DMS53 (cell line): ENCODE data around the gene ADCY9.
"Not testable (repeated sequence)": the region's sequence is repeated elsewhere in the genome, so short reads cannot be mapped to it uniquely, and the experiment has no call there.

ENCODE experiments used
- DNase-seq: peaks from one replicate; lab custom pipeline; 2025; lab: John Stamatoyannopoulos, UW

Gene ADCY9

DNA sequence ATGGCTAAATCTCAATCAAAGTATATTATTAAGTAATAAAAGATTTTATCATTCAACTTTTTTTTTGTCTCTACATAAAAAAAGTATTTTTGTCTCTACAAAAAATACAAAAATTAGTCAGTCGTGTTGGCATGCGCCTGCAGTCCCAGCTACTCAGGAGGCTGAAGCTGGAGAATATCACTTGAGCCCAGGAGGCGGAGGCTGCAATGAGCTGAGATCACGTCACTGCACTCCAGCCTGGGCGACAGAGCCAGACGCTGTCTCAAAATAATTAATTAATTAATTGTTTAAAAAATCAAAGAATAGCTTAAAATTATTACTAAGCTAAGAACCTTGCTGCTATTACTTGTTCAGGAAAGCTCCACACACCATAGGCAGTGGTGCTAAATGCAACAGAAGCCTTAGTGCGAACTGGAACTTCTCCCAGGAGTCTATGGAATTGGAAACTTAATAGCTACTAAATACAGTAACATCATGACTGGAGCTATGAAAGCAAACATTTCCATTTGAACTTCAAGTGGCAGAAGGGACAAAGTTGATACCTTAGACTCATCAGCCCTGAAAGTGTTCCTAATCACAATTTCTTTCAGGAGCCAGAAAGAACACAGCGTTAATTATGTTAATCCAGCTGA is 22.6 kb downstream of the ADCY9 start:
- DNase-seq, result no peak

DNA sequence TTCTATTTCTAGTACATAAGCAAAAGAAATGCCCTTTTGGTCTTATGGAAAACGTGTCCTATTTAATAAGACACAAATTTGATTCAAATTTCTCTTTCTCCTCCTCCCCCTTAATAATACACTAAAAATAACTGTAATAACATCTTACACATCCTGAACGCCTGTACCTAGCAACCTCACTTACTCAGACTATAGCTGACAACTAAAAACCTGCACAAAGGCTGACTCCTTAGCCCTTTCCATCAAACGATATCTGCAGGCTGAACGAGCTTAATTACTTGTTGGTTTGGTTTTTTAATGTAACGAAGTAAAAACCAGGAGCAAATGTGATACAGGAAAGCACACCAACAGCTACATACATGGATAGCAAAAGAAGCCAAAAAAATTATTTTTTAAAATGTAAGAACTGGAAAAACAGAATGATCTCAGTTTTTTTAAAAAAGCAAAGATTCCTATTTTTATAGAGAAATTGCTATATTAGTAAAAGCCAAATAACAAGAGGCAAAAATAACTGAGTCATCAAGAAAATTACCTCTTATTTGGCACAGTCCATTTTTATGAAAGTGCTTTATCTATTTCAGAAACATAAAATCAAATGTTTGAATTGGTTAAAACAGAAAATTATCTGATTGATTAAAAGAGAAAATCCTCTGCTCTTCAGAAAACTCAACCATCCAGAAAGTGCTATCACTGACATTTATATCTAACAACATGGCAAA is 23.5 kb downstream of the ADCY9 start:
- DNase-seq, result no peak

- no peak for DNase-seq
These were observed 24.8 kb downstream of the ADCY9 start for GRCh38 chr16:4091240-4092012.

- peak; percentile 32 for DNase-seq
These were observed 25.8 kb downstream of the ADCY9 start for GRCh38 chr16:4090351-4090851.

- DNase-seq, result no peak
These were observed 26.4 kb downstream of the ADCY9 start for GRCh38 chr16:4089811-4090301.

- no peak for DNase-seq
These were observed 26.9 kb downstream of the ADCY9 start for GRCh38 chr16:4089251-4089810.

GRCh38 chr16:4087990-4088577 is 28.2 kb downstream of the ADCY9 start:
- no peak for DNase-seq

- no peak for DNase-seq
These were observed 28.9 kb downstream of the ADCY9 start for GRCh38 chr16:4087099-4087885.

GRCh38 chr16:4086153-4086552 is 30.1 kb downstream of the ADCY9 start:
- no peak for DNase-seq

- no peak for DNase-seq
These were observed 30.8 kb downstream of the ADCY9 start for GRCh38 chr16:4085405-4085970.

- no peak for DNase-seq
These were observed 32.8 kb downstream of the ADCY9 start for GRCh38 chr16:4083347-4083870.

DNA sequence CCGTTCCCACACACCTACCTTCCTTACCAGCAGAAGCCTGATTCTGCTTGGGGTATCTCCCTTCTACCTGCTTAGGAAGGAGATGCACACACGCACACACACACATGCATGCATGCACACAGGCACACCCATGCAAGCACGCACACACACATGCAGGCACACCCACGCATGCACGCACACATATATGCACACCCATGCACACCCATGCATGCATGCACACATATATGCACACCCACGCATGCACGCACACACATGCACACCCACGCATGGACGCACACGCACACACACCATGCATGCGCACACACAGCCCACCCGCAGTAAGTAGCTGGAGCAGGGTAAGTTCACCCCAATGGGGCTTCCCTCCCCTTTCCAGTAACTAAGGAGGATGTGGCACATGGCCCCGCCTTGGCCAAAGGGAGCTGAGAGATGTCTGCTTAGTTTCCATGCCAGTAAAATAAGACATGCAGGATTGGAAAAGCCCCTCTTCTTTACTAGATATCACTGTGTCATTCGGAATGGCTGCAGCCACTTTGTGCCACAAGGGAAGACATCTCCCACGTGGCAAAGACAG is 33.7 kb downstream of the ADCY9 start:
- no peak for DNase-seq

DNA sequence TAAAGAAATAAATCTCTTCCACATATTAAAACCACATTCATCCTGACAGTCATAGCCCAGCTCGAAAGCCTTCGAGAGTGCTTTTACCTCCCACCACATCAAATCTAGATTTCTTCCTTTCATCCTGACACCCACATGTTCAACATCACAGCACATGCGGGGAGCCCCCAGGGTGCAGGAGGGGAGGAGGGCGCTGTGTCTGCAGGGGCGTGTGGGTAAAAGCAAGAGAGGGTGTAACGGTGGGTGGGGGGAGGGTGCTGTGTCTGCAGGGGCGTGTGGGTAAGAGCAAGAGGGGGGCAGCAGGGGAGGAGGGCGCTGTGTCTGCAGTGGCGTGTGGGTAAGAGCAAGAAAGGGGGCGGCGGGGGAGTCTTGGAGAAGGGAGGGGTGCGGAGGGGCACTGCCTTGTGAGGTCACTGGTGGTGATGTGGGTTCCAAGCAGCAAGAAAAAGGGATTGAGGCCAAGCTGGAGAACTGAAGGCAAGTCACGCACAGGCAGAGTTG is 34.7 kb downstream of the ADCY9 start:
- DNase-seq, result no peak

DNA sequence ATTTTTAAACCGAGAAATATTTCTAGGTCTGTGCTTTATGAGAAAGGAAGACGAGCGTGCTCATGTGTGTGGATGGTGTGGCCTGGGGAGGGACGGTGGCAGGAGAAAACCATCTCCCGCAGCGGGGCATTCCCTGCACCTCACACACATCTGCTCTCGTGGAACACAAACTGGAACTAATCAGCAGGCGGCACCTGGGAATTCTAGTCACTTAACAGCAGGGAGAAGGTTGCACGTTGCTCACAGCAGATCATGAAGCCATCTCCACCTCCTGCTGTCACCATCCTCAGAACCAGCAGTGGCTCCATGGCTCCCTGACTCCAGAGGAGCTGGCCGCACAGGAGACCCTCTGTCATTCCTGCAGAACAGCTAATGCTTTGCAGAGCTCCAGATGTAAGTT is 35.2 kb downstream of the ADCY9 start:
- no peak for DNase-seq

DNA sequence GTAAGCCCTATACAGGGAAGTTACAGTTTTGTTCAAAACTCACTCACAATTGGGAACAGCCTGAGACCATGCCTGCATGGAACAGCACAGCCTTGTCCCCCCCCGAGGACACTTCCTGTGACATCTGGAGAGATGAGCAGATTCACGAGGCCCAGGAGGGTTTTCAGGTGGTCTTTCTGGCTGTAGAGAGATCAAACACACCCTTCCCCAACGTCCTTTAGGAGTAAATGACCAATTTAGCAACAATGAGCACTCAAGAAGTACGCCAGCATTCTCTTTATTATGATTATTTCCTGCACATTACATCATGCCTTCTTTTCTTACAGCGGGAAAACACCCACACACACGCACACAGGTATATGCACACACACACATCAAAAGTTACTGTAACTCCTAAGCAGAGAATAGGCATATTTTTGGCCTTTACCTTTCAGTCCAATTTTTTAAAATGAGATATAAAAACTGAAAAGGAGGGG is 39.0 kb downstream of the ADCY9 start:
- no peak for DNase-seq

- no peak for DNase-seq
These were observed 40.7 kb downstream of the ADCY9 start for GRCh38 chr16:4075534-4075933.

- DNase-seq, result not testable (repeated sequence)
These were observed 43.1 kb downstream of the ADCY9 start for GRCh38 chr16:4073150-4073549.

DNA sequence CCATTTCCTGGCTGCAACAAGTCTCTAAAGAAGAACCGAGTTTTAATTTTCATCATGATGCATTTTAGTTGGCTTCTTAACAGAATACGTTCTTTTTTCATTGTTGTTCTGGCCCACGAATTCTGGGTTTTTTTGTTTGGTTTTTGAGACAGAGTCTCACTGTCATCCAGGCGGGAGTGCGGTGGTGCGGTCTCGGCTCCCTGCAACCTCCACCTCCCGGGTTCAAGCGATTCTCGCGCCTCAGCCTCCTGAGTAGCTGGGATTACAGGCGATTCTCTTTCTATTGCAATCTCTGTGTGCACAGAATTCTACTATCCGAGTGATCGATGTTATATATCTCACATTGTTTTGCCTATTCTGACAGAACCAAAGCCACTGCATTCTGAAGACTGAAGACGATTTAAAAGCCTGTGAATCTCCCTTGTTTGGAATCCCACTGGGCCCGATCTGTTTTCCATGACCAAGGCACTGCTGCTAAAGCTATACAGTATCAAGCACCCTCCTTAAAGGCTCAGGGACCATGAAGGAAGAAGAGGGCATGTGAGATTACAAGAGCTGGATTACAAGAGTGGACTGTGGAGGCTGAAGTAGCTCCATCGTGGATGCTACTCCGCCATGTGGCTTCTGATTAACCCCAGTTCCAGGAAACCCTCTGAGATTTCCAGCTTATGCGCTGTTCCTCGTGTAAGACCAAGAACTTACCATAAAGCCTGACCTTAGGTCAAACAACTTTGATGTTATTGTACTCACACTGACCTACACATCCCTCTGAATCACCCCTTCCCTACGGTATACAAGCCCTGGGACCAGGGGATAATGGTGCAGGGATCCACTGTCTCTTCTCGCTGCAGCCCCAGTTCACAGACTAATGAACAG is 44.3 kb downstream of the ADCY9 start:
- peak; percentile 36 for DNase-seq

GRCh38 chr16:4070936-4071335 is 45.3 kb downstream of the ADCY9 start:
- no peak for DNase-seq
